CD4-positive, alpha-beta T cell treated with Interleukin-17A for 1 hour (primary cell): ENCODE measurements around the gene LMAN1L.

Experiments
- DNase-seq: peaks from one replicate; pipeline ENCODE4 v3.0.0-alpha.2; 2020

The LMAN1L gene

DNA sequence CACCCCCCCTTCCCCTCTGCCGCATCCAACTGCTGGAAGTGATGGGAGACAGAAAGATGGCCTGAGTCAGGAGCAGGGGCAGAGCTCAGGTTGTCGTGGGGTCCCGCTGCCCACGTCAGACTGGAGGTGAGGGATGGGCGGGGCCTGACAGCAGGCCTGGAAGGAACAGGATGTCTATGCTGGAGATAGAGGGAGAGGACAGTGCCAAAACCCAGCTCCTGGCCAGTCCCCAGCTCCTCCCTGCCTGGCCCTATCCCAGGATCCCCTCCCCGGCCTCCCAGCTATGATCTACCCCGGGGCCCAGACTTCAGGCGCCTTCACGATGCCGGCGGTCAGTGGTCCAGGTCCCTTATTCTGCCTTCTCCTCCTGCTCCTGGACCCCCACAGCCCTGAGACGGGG lies at the start of gene LMAN1L:
LMAN1L (plus strand) TSS at position 303 of the 400 bp plus-strand sequence; CDS start at position 323, 20 bp downstream.
- no peak for DNase-seq

- DNase-seq, result no peak
These were observed 49.2 kb upstream of the LMAN1L start for GRCh38 chr15:74763416-74763815.

DNA sequence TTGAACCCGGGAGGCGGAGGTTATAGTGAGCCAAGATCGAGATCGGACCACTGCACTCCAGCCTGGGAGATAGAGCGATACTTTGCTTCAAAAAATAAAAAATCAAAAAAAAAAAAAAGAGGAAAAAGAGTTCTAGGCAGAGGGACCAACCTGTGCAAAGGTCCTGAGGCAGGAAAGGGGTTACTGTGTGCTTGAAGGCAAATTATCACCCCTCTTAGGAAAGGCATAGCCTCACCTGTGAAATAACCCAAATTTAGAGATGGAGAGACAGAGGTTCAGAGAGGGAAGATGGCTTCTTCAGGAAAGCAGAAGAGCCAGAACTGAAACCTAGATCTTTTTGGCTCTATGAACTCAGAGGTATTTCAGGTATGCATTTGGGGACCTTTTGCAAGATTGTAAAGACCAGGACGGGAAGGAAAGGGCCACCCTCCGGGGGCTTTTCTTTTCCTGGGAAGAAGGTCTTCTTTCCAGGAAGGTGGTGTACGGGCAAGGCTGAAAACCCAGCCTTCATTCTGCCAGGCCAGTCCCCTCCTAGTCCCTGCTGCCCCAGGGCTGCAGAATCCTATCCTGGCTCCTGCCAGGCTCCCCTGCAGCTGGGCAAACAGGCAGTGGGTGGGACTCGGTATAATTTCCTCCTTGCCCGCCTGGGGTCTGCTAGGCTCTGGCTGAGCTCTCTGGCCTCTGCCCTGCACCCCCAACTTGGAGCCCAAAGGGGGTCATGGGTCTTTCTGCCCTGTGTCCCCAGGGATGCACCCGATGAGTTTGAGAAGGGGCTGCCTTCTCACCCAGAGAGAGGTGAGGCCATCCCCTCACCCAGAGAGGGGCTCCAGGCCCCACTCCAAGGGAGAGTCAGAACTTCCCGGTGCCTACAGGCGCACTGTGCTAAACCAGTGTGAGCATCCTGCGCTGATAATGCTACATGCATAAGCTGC lies 45.2 kb upstream of the LMAN1L start:
- DNase-seq, result no peak

DNA sequence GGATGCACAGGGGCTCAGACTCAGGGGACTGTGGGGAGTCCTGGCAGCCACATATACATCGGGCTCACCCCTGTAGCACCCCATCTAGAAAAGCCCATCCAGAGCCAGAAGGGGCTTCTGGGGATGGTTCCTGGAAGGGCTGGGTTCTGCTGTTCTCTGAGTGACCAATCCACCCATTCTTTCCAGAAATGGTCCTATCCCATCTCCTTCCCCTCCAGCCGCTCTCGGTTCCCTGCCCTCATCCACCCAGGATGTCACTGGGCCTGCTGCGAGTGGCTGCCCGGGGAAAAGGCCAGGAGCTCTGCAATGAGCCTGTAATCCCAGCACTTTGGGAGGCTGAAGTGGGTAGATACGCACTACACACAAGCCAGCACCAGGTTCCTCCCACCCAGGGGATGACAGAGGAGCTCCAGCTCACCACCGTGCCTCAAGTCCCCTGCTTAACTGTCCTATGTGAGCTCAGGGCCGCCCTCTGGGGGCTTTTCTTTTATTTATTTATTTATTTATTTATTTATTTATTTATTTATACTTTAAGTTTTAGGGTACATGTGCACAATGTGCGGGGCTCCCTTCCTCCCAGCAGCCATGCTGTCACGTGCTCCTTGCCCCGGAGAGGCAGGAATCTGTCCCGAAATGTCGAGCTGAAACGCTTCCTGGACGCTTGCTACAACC lies 44.4 kb upstream of the LMAN1L start:
- no peak for DNase-seq

DNA sequence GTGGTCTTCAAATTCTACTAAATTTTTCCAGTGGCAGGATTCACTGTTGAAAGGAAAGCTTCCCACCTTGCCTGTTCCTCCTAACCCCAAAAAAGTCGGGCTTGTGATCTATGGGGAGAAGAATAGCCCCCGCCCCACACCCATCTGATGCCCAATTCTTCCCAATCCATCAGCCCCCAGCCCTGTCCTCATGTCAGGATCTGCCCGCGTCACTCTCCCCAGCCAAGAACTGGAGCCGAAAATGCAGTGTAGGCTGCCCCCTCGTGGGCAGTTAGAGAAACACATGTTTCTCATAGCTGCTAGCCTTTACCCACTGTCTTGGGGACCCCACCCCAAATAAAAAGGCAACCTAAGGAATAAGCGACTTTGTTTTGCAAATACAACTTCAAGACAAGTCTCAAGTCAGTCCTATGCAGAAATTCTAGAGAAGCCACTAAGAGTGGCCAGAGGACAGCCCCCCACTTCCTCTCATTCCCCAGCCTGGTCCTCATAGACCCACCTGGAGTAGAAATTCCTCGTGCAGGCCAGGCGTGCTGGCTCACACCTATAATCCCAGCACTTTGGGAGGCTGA lies 43.8 kb upstream of the LMAN1L start:
- peak; percentile 73 for DNase-seq

DNA sequence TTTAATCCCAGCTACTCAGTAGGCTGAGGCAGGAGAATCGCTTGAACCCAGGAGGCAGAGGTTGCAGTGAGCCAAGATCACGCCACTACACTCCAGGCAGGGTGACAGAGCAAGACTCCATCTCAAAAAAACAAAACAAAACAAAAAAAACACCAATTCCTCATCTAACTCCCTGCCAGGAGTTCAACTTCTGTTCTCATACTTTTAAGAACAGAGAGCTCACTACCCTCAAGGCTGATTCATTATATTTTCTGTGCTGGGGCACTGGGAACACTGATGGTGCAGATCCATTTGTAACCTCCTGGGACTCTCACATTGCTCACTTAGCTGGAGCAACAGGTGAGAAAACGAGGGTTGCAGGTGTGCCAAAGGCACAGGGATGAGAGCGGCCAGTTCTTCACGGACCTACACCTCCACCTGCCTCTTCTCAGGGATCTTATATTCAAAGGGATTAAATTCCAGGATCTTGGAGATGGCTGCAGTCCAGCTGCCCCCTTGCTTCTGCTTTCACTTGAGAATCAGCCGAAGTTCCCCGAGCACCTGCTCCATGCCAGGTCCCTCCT lies 43.1 kb upstream of the LMAN1L start:
- DNase-seq, result no peak

- no peak for DNase-seq
These were observed 42.3 kb upstream of the LMAN1L start for GRCh38 chr15:74770211-74770903.

DNA sequence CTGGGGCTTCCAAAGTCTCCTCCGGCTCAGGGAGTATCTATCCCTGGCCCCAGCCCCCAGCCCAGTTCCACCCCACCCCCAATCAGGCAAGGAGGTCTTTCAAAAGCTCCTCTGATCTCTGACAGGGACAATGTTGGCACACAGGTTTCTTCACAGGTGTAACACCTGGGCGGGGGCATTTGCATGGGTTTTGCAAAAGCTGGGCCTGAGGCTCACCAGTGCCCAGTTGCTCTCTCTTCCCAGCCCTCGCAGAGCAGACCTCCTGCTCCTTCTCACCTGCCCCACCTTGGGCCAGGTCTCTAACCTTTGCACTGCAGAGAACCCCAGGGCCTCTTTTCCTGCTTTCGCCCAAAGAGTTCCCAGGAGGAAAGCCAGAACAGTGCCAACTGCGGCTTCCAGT lies 39.3 kb upstream of the LMAN1L start:
- no peak for DNase-seq

GRCh38 chr15:74773731-74774252 lies 38.8 kb upstream of the LMAN1L start:
- no peak for DNase-seq

- no peak for DNase-seq
These were observed 37.5 kb upstream of the LMAN1L start for GRCh38 chr15:74775132-74775562.

GRCh38 chr15:74775894-74776293 lies 36.7 kb upstream of the LMAN1L start:
- no peak for DNase-seq

DNA sequence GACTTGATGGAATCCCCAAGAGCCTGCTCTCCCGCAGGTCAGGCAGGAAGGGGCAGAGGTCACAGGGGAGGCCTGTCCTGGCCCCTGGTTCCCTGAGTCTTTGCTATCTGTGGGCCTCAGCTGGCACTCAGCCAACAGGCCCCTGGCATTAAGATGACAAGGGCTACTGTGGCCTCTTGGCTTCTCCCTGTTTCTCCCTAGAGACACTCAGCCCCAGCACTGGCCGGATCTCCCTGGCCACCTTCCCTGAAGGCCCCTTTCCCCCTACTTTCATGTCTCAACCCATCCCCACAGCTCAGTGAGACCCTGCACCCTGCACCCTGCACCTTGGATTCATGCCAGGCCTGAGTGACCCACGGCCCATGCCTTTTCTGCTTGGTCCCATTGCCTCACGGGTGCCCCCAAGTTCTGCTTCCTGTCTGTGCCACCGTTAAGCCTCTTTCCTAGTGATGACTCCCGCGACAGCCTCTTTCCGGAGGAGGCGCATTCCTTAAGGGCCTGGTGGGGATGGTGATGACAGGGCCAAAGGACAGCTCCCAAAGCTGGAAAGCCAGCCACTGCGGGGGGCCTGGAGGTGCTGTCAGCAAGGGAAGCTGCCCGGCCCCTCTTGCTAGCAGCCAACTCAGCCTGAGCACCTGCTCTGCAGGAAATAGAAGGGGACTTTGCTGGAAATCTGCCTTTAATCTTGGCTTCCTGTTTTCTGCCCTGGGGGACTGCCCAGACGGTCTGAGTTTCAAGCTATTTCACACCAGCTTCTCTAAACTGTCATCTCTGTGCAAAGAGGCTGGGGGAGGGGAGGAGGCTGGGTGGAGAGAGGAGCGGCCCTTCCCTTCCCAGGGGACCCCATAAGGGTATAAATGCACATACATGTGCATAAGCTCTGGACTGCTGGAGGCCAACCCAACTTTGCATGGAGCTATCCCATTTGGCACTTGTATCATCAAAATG lies 35.5 kb upstream of the LMAN1L start:
- DNase-seq, result peak; percentile 85

DNA sequence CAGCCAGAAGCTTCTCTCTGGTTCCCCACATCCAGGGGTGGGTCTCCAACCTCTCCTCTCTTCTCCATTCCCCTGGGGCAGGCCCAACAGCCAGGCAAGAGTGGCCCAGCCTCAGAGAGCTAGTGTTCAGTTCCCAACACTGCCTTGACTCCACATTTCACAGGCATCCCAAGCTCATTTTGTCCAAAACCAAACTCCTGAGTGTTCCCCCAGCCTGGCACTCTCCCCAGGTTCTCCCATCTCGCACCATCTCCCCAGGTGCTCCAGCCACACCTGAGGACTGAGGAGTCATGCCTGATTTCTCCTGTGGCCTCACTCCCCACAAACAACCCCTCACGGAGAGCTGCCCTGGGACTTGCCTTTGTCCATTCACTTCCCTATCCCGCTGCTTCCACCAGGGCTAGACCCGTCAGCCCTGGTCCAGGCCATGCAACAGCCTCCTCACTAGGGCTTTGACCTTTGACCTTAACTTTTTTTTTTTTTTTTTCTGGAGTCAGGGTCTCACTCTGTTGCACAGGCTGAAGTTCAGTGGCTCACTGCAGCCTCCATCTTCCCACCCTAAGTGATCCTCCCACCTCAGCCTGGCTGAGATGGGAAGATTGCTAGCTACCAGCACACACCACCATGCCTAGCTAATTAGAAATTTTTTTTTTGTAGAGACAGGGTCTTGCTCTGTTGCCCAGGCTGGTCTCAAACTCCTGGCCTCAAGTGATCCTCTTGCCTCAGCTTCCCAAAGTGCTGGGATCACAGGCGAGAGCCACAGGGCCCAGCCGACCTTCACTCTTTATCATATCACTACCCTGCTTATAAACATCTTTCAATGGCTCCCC lies 34.7 kb upstream of the LMAN1L start:
- no peak for DNase-seq

GRCh38 chr15:74778599-74778970 lies 34.0 kb upstream of the LMAN1L start:
- DNase-seq, result no peak

- DNase-seq, result no peak
These were observed 33.4 kb upstream of the LMAN1L start for GRCh38 chr15:74779162-74779648.

DNA sequence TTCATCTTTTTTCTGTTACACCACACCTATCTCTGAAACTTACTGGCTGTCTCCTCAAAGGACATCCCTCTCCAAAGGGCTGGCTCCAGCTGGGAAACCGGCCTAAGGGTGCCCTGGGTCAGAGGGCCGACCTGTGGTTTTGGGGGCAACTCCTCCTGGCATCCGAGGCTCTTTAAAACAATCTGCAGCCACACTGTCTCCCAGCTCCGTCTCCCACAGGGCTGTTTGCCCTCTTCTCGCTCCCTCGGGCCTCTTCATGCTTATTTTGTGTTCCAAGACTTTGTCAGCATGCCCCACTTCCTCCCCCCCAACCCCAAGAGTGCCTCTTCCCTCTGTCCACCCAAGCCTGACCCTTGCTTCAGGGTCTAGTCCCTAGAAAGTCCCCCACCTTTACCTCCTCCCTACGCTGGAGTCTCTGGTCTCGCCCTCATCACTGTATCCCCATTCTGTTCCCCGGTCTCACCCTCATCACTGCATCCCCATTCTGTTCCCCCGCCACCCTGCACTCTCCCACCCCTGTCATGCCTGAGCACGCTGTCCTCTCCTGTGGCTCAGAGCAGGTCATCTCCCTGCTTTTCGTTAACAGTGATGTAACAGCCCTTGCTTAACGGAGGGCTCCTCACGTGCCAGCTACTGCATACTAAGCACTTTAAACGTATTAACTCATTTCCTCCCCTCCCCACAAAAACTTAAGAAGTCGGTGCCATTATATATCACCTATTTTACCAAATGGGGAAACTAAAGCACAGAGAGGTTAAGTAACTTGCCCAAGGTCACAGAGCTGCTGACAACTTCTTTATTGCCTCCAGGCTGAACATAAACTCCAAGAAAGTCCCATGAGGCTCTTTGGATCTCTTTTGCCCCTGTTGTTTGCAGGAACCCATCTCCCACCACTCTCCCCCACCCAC lies 31.9 kb upstream of the LMAN1L start:
- DNase-seq, result peak; percentile 77

DNA sequence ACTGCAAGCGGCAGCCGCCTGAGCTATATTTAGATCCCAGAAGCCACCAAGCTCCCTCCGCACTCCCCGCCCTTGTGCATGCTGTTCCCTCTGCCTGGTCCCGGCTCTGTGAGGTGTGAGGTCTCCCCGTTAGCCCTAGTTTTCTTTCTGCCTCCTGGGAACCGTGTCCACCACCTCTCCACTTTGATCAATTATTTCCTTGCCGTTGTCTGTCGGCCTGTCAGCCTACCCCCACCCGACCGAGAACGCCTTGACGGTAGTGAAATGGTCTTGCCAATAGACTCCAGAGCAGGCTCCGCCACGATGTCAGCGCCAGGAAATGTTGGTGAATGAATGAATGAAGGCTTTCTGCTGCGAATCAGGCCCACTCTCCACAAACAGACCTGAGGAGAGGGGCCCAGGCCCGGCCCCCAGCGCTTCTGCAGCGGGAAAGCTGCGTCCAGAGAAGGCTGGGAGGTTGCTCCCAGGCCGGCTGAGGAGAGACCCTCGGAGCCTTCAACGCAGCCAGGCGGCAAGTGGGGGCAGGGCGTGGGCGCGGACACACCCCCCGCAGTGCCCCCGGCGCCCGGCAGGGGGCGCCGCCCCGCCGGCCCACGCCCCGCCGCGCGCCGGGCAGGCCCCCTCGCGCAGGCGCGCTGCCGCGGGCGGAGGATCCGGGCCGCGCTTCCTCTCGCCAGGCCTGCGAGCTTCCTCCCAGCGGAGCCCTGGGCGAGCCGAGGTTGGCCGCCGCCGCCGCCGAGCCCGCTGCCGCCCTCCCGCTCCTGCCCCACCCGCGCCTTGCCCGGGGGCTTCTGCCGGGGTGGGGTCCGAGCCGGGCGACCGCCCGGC lies 31.0 kb upstream of the LMAN1L start, which contains the start of gene CSK:
CSK (plus strand) TSS at position 650 of the 828 bp plus-strand sequence. CDS start 16,218 bp downstream, outside the sequence.
- DNase-seq, result peak; percentile 81
